Naive thymus-derived CD8-positive, alpha-beta T cell (primary cell): ENCODE results near the gene SLC25A1. TPM values are rescaled to one million over a fixed set of nuclear protein-coding genes. Genes with fewer than 3 reads are reported as not detected.
A peak's percentile ranks its signal among the peaks of the same experiment; 100 is the strongest.

Experiments
- ATAC-seq, 2 donors: fragments of 150-1000 bp; cut with Tn5 transposase in 1 of 2; sonication (Bioruptor Pico), chemical (Tn5 transposase) in 1 of 2; 1 replicate in 1 of 2; 2 replicates in 1 of 2; pipeline ENCODE4 v1.10.0; 2021; ENCODE audit warnings: mild to moderate bottlenecking in 2 of 2, moderate library complexity in 2 of 2
- POLR2A ChIA-PET: fragments of 350-600 bp; sonication (Branson Sonifier 250); formaldehyde crosslinking; loops from one replicate; lab custom pipeline; 2021; ENCODE audit warnings: antibody characterized with exemption; lab: Charles Lee
- DNase-seq, 10 donors: peaks; one replicate each; pipeline versions ENCODE4 v3.0.0 to v3.0.0-alpha.2; 2020 to 2022
- H3K27ac Mint-ChIP-seq, 10 donors: one replicate each; pipeline ENCODE4 v1.8.0; 2020 to 2022; ENCODE audit warnings: mild to moderate bottlenecking in 10 of 10, mixed read lengths in 10 of 10, moderate library complexity in 4 of 10, inconsistent platforms in 1 of 10
- H3K27me3 Mint-ChIP-seq, 5 donors: one replicate each; pipeline ENCODE4 v1.8.0; 2021 to 2022; ENCODE audit warnings: mixed read lengths in 5 of 5
- H3K36me3 Mint-ChIP-seq, 3 donors: one replicate each; pipeline ENCODE4 v1.8.0; 2020 to 2022; ENCODE audit warnings: mixed read lengths in 3 of 3, mild to moderate bottlenecking in 2 of 3, inconsistent platforms in 1 of 3
- H3K4me1 Mint-ChIP-seq, 4 donors: one replicate each; pipeline ENCODE4 v1.8.0; 2021 to 2022; ENCODE audit warnings: mixed read lengths in 4 of 4
- H3K4me3 Mint-ChIP-seq, 10 donors: one replicate each; pipeline ENCODE4 v1.8.0; 2020 to 2022; ENCODE audit warnings: mild to moderate bottlenecking in 10 of 10, mixed read lengths in 10 of 10, moderate library complexity in 6 of 10, inconsistent platforms in 1 of 10
- H3K9me3 Mint-ChIP-seq, 9 donors: one replicate each; pipeline ENCODE4 v1.8.0; 2020 to 2022; ENCODE audit warnings: mixed read lengths in 9 of 9, mild to moderate bottlenecking in 3 of 9, inconsistent platforms in 1 of 9, moderate library complexity in 1 of 9
- polyA plus RNA-seq, 3 donors: library from polyadenylated mRNA; unstranded; fragments of 300-500 nt; fragmentation: Illumina TruSeq; gene quantifications; one replicate each; pipeline ENCODE4 v1.2.3, GENCODE V29; 2021
- total RNA-seq, 8 experiments: library from RNA in 2 of 8; stranded (reverse) in 2 of 8; gene quantifications; one replicate each; pipeline ENCODE4 v1.2.3 and lab custom pipeline; 2021 to 2026

The SLC25A1 gene
- total and polyA plus RNA-seq, 5 experiments from 2014 or later: 32.1 to 57.5 (median 36.3) TPM

GRCh38 chr22:19184276-19184997 is 5.9 kb upstream of the SLC25A1 start:
- Mint-ChIP-seq H3K27ac (peak overlapping the region in 1 of 10 donors; percentile 76), H3K27me3 (peaks cover 0 to 2% (median 0%) of the 10 kb centered on the region in 5 donors), H3K4me3 (no peak overlapping the region), H3K9me3 (no peaks in the 10 kb centered on the region), H3K36me3 (no peaks in the 10 kb centered on the region), H3K4me1 (peaks cover 6 to 19% (median 15%) of the 10 kb centered on the region in 4 donors)
- POLR2A ChIA-PET: no interaction called here
- no peak for DNase-seq
- no peak for ATAC-seq

- no peaks in the 10 kb centered on the region for H3K9me3 Mint-ChIP-seq
- H3K4me3 Mint-ChIP-seq: no peak overlapping the region
- ATAC-seq (no peak), DNase-seq (no peak)
- no peaks in the 10 kb centered on the region for H3K36me3 Mint-ChIP-seq
- H3K27me3 Mint-ChIP-seq: peaks cover 0 to 2% (median 0%) of the 10 kb centered on the region in 5 donors
- peaks cover 6 to 21% (median 18%) of the 10 kb centered on the region in 4 donors for H3K4me1 Mint-ChIP-seq
- H3K27ac Mint-ChIP-seq: no peak overlapping the region
- POLR2A ChIA-PET: no interaction called here
These were observed 4.7 kb upstream of the SLC25A1 start for GRCh38 chr22:19183216-19183615.

GRCh38 chr22:19182472-19183157 is 4.1 kb upstream of the SLC25A1 start:
- Mint-ChIP-seq H3K27ac (peak overlapping the region in 2 of 10 donors; percentile 53 to 71), H3K4me3 (peak overlapping the region in 2 of 10 donors; percentile 15 to 34), H3K9me3 (no peaks in the 10 kb centered on the region), H3K36me3 (no peaks in the 10 kb centered on the region), H3K27me3 (peaks cover 0 to 2% (median 0%) of the 10 kb centered on the region in 5 donors), H3K4me1 (peaks cover 6 to 21% (median 18%) of the 10 kb centered on the region in 4 donors)
- POLR2A ChIA-PET: no interaction called here
- ATAC-seq (no peak), DNase-seq (no peak)

- H3K4me1 Mint-ChIP-seq: peaks cover 6 to 22% (median 19%) of the 10 kb centered on the region in 4 donors
- peak overlapping the region in 3 of 10 donors; percentile 71 to 81 (median 71) for H3K27ac Mint-ChIP-seq
- POLR2A ChIA-PET: no interaction called here
- DNase-seq (no peak), ATAC-seq (no peak)
- H3K9me3 Mint-ChIP-seq: no peaks in the 10 kb centered on the region
- H3K27me3 Mint-ChIP-seq: peaks cover 0 to 2% (median 0%) of the 10 kb centered on the region in 5 donors
- peak overlapping the region in 3 of 10 donors; percentile 34 to 48 (median 42) for H3K4me3 Mint-ChIP-seq
- no peaks in the 10 kb centered on the region for H3K36me3 Mint-ChIP-seq
These were observed 3.4 kb upstream of the SLC25A1 start for GRCh38 chr22:19181786-19182471.

- Mint-ChIP-seq H3K4me3 (peak overlapping the region in 1 of 10 donors; percentile 7), H3K27me3 (peaks cover 0 to 2% (median 0%) of the 10 kb centered on the region in 5 donors), H3K4me1 (peaks cover 6 to 24% (median 22%) of the 10 kb centered on the region in 4 donors), H3K9me3 (no peaks in the 10 kb centered on the region), H3K36me3 (no peaks in the 10 kb centered on the region), H3K27ac (no peak overlapping the region)
- ATAC-seq: no peak
- no peak for DNase-seq
- POLR2A ChIA-PET: no interaction called here
These were observed 2.3 kb upstream of the SLC25A1 start for GRCh38 chr22:19180740-19181410.

GRCh38 chr22:19180234-19180633 is 1.7 kb upstream of the SLC25A1 start:
- POLR2A ChIA-PET: interaction anchor here (2.4 to 2.7 kb wide), 2 partner anchors 36 to 58 kb away, joined by 10 to 14 read pairs; partner anchors contain the start of genes DGCR2 and ESS2
- DNase-seq (no peak), ATAC-seq (no peak)
- Mint-ChIP-seq H3K4me1 (peaks cover 6 to 25% (median 24%) of the 10 kb centered on the region in 4 donors), H3K36me3 (no peaks in the 10 kb centered on the region), H3K27me3 (peaks cover 0 to 2% (median 0%) of the 10 kb centered on the region in 5 donors), H3K9me3 (no peaks in the 10 kb centered on the region), H3K27ac (no peak overlapping the region), H3K4me3 (peak overlapping the region in 1 of 10 donors; percentile 7)

GRCh38 chr22:19179497-19180048 is 1.0 kb upstream of the SLC25A1 start:
- H3K9me3 Mint-ChIP-seq: no peaks in the 10 kb centered on the region
- DNase-seq (peak in 6 of 10 donors; percentile 18 to 39 (median 36)), ATAC-seq (peak; percentile 34 to 42)
- no peaks in the 10 kb centered on the region for H3K36me3 Mint-ChIP-seq
- peak overlapping the region; percentile 73 to 92 (median 86) for H3K4me3 Mint-ChIP-seq
- POLR2A ChIA-PET: interaction anchor here (0.9 to 2.7 kb wide), 6 partner anchors 11 to 298 kb away, joined by 3 to 14 read pairs (median 5); partner anchors contain the start of genes DGCR2 and ESS2
- peaks cover 0 to 2% (median 0%) of the 10 kb centered on the region in 5 donors for H3K27me3 Mint-ChIP-seq
- H3K4me1 Mint-ChIP-seq: peaks cover 6 to 25% (median 24%) of the 10 kb centered on the region in 4 donors
- H3K27ac Mint-ChIP-seq: peak overlapping the region in 9 of 10 donors; percentile 53 to 88 (median 83)

- POLR2A ChIA-PET: interaction anchor here (0.9 to 2.7 kb wide), 6 partner anchors 9 to 270 kb away, joined by 3 to 14 read pairs (median 6); partner anchors contain the start of genes C22orf39, DGCR2 and ESS2
- Mint-ChIP-seq H3K4me3 (peak overlapping the region in 5 of 10 donors; percentile 14 to 67 (median 49)), H3K27ac (no peak overlapping the region), H3K9me3 (no peaks in the 10 kb centered on the region), H3K36me3 (no peaks in the 10 kb centered on the region), H3K4me1 (peaks cover 6 to 40% (median 34%) of the 10 kb centered on the region in 4 donors), H3K27me3 (no peaks in the 10 kb centered on the region)
- peak; percentile 71 to 73 for ATAC-seq
- peak; percentile 23 to 77 (median 60) for DNase-seq
These were observed 375 bp downstream of the SLC25A1 start for GRCh38 chr22:19178065-19178656.

GRCh38 chr22:19177164-19178064 is 1.1 kb downstream of the SLC25A1 start:
- POLR2A ChIA-PET: interaction anchor here (0.9 to 2.7 kb wide), 4 partner anchors 32 to 270 kb away, joined by 3 to 14 read pairs (median 6); partner anchors contain the start of genes C22orf39 and DGCR2
- peak overlapping the region in 5 of 10 donors; percentile 48 to 87 (median 71) for H3K27ac Mint-ChIP-seq
- no peak for DNase-seq
- peak overlapping the region; percentile 41 to 84 (median 62) for H3K4me3 Mint-ChIP-seq
- H3K9me3 Mint-ChIP-seq: no peaks in the 10 kb centered on the region
- H3K27me3 Mint-ChIP-seq: no peaks in the 10 kb centered on the region
- ATAC-seq: peak in 1 of 2 donors; percentile 16
- no peaks in the 10 kb centered on the region for H3K36me3 Mint-ChIP-seq
- peaks cover 10 to 45% (median 39%) of the 10 kb centered on the region in 4 donors for H3K4me1 Mint-ChIP-seq

GRCh38 chr22:19176732-19177131 is 1.8 kb downstream of the SLC25A1 start:
- DNase-seq (no peak), ATAC-seq (no peak)
- POLR2A ChIA-PET: interaction anchor here (1.2 kb wide), 1 partner anchor 32 kb away, joined by 4 read pairs; no protein-coding TSS in a partner anchor
- Mint-ChIP-seq H3K4me3 (peak overlapping the region; percentile 41 to 84 (median 60)), H3K27ac (peak overlapping the region in 6 of 10 donors; percentile 41 to 71 (median 54)), H3K27me3 (no peaks in the 10 kb centered on the region), H3K4me1 (peaks cover 13 to 44% (median 37%) of the 10 kb centered on the region in 4 donors), H3K36me3 (no peaks in the 10 kb centered on the region), H3K9me3 (no peaks in the 10 kb centered on the region)
